HG02970 (cell line): ENCODE measurements around the gene TSHR.
A peak's percentile ranks its signal among the peaks of the same experiment; 100 is the strongest.
"Not testable (repeated sequence)": the region's sequence is repeated elsewhere in the genome, so short reads cannot be mapped to it uniquely, and the experiment has no call there.

Source experiments
- ATAC-seq: cut with Tn5 transposase; IDR thresholded peaks from one replicate; pipeline ENCODE4 v1.9.1; 2021; ENCODE audit warnings: mild to moderate bottlenecking, moderate library complexity, moderate number of reproducible peaks; ENCODE audit not compliant: unreplicated experiment, low FRiP score

Gene TSHR

DNA sequence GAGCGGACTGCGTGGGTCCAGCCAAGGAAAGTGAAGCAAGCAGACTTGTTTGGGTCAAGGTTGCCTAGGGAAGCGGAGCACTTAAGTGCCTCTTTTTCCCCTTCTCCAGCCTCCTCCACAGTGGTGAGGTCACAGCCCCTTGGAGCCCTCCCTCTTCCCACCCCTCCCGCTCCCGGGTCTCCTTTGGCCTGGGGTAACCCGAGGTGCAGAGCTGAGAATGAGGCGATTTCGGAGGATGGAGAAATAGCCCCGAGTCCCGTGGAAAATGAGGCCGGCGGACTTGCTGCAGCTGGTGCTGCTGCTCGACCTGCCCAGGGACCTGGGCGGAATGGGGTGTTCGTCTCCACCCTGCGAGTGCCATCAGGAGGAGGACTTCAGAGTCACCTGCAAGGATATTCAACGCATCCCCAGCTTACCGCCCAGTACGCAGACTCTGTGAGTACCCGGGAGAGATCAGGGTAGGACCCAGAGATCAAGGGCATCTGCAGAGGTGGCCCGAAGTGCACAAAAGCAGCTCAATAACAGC lies at the start of gene TSHR:
TSS of gene TSHR (plus strand) at position 206 of the 526 bp plus-strand sequence. CDS start at position 266, 60 bp downstream.
- ATAC-seq: no peak

- ATAC-seq: no peak
Observed at GRCh38 chr14:80906336-80906735, 49.1 kb upstream of the TSHR start.

GRCh38 chr14:80906946-80907345 lies 48.5 kb upstream of the TSHR start:
- ATAC-seq: no peak

- ATAC-seq: not testable (repeated sequence)
Observed at GRCh38 chr14:80912013-80912412, 43.4 kb upstream of the TSHR start.

GRCh38 chr14:80919622-80920021 lies 35.8 kb upstream of the TSHR start:
- ATAC-seq: no peak

- ATAC-seq: no peak
Observed at GRCh38 chr14:80923368-80923767, 32.1 kb upstream of the TSHR start.

DNA sequence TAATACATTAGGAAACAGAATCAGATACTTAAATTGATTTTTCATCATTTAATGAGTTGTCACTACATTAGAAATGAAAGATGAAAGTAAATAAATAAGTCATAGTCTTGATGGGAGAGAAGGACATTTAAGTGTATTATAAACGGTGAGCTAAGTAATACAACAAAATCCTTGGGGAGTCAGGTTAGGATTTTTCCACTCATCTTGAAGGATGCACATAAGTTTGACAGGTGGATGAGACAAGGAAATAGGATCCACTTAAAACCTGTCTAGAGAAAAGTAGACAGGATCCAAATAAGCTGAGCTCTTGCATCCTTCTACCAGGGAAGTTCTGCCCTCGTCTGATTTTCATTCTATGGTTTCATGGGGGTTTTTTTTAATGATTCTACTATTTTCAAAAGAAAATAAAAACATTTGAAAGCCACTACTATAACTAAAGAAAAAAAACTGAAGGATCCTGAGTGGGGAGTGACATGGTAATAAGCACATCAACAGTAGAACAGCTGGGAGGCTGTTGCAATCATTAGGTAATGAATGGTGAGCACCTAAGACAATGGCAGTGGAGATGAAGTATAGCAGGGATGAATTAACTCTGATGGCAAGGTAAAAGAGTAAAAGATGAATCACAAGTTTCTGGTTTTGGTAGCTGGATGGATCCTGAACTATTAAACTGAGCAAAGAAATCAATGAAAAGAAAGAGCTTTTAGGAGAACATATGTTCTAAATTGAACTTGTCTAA lies 30.9 kb upstream of the TSHR start:
- no peak for ATAC-seq

- no peak for ATAC-seq
Observed at GRCh38 chr14:80926397-80927082, 28.9 kb upstream of the TSHR start.

GRCh38 chr14:80927083-80927989 lies 28.1 kb upstream of the TSHR start:
- ATAC-seq: no peak

GRCh38 chr14:80930095-80930494 lies 25.3 kb upstream of the TSHR start:
- ATAC-seq: no peak

DNA sequence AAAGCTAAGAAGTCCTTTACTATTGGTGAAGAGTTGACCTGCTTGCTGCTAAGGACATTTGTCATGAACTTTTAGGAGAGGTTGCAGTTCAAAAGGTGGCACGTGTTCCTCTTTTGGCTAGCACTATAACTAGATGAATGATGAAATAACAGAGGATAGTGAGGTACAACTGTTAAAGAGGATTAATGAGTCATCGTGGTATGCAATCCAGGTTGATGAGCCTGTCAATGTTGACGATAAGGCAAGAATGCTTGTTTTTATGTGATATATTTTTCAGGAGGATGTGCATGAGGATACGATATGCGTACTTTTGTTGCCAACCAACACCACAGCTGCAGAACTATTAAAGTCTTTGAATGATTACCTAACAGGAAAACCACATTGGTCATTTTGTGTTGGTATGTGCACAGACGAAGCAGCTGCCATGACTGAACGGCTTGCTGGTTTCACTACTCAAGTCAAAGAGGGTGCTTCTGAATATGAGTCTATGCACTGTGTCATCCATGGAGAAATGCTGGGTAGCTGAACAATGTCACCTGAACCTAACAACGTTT lies 24.5 kb upstream of the TSHR start:
- peak; percentile 98 for ATAC-seq

- no peak for ATAC-seq
Observed at GRCh38 chr14:80933282-80933681, 22.1 kb upstream of the TSHR start.

GRCh38 chr14:80933686-80934085 lies 21.7 kb upstream of the TSHR start:
- no peak for ATAC-seq

DNA sequence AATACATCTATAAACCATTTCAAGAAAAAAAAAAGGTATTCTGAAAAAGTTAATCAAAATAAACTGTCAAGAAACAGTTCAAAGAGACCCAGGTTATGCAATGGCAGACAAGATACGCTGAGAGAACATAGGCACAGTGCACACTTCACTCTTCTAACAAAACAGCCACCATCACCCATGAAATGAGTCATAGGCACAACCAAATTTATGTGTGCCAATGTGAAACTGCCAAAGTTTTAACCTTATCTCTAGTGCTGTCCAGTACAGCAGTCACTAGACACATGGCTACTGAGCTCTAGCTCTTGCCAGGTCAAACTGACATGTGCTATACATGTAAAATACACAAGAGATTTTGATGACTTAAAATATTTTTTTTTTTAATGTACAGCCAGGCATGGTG lies 15.3 kb upstream of the TSHR start:
- ATAC-seq: no peak

DNA sequence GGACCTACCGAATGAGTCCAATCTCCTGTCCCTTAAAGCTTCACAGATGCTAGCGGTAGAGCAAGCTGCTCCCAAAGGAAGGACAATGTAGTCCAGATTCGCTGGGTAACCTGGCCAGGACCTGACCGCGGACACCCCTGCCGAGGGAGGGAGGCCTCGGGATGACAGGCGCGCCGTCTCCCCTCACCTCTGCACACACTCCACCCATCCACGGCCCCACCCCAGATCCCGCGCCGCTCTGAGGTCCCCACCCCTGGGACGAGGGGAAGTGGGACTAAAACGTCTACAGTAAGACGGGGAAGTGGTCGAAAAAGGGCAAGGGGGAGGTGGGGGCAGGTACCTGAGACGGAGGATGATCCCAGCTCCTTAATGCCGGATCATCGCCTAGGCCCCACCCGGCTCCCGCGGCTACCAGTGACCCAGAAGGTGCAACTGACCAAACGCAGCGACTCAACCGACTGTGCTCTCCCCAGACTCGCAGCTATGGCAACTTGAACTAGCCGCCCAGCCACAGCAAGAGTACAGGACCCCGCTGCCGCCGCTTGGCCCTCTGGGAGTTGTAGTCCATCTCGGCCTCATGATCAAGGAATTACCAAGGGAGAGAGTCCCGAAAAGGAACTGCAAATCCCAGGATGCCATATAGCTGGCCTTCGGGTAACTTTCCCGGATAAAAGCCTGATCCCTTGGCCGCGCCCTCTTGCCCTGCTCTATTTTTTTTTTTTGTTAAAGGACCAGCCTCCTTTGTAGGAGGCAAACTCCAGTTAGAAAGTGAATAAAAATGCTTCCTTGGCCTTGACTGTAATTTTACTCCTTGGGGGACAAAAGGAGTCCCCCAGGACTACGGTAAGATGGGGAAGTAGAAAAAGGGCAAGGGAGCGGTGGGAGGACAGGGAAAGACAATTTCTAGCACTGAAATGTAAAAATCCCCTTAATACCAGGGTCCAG lies 13.9 kb upstream of the TSHR start, which contains the start of gene CEP128:
TSS of gene CEP128 (minus strand) at position 498 of the 945 bp plus-strand sequence.
- peak; percentile 99 for ATAC-seq

DNA sequence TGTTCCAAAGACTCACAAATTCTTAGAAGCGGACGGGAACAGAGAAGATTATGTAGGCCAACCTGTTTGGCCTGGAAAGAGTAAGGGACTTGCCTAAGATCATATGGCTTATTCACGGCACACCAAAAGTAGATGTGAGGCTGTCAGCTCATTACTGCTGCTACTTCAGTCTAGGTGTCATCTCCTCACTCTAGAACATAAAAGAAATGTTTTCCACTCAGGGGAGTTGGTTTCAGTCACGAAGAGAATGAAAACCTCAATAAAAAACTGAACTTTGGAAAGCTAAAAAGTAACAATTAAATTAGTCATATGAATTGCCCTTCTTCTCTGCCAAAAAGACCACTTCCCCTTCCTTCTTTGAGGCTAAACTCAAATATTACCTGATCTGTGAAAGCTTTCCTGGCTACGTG lies 13.2 kb upstream of the TSHR start:
- no peak for ATAC-seq

DNA sequence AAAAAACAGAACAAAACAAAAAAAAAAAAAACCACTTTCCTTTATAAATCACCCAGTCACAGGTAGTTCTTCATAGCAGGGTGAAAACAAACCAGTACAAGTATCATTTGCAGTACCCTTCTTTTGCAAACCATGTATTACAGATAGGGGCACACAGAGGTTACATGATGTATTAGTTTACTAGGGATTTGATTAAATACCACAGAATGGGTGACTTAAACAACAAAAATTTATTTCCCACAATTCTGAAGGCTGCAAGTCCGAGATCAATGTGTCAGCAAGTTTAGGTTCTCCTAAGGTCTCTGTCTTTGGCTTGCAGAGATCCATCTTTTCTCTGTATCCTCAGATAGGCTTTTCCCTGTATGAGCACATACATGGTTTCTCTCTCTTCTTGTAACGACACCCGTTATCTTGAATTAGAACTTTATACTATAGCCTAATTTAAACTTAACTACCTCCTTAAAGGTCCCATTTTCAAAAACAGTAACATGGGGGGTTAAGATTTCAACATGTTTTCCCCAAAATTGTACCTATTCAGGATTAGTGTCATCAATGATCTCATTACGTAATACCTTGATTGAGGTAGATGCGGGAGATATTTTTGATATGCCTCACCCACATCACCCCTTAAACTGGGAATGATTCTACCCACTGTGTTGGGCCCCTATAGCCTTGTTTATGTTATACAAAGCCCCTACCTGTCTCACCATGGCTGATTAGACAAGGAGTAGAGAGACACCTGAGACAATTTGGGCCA lies 10.4 kb upstream of the TSHR start:
- ATAC-seq: no peak

- no peak for ATAC-seq
Observed at GRCh38 chr14:80946187-80946586, 9.2 kb upstream of the TSHR start.

DNA sequence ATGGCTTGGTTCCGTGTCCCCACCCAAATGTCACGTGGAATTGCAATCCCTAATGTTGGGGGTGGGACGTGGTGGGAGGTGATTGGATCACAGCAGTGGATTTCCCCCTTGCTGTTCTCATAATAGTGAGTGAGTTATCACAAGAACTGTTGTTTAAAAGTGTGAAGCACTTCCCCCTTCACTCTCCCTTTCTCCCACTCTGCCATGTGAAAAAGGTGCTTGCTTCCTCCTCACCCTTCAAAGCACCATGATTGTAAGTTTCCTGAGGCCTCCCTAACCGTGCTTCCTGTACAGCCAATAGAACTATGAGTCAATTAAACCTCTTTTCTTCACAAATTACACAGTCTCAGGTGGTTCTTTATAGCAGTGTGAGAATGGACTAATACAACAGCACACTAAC lies 8.6 kb upstream of the TSHR start:
- no peak for ATAC-seq
